H1 (cell line): ENCODE measurements around the gene SMTN. TPM values are rescaled to one million over a fixed set of nuclear protein-coding genes. Genes with fewer than 3 reads are reported as not detected.

Experiments used
- CHD1 ChIP-seq: IDR thresholded peaks from 2 replicates; pipeline ENCODE4 v1.6.1; 2012; ENCODE audit warnings: low read depth, low read length, improper control_type of control experiment
- E2F6 ChIP-seq: IDR thresholded peaks from 2 replicates; pipeline ENCODE4 v1.6.1; 2012; ENCODE audit warnings: inconsistent platforms
- FOSL1 ChIP-seq: IDR thresholded peaks from 2 replicates; pipeline ENCODE4 v1.6.1; 2011; ENCODE audit warnings: mild to moderate bottlenecking, low read depth, low read length, moderate library complexity; ENCODE audit not compliant: insufficient read depth
- GABPA ChIP-seq: IDR thresholded peaks from 2 replicates; pipeline ENCODE4 v1.6.1; 2011; ENCODE audit warnings: mild to moderate bottlenecking, low read length, moderate library complexity, borderline replicate concordance; ENCODE audit not compliant: insufficient read depth
- PHF8 ChIP-seq: fragments of 200-600 bp; sonication (generic); conservative IDR thresholded peaks from 2 replicates; pipeline ENCODE4 v1.7.1; 2012; ENCODE audit warnings: low read depth, mild to moderate bottlenecking, inconsistent platforms, low read length, moderate library complexity
- POLR2AphosphoS5 ChIP-seq: IDR thresholded peaks from 2 replicates; pipeline ENCODE4 v1.6.1; 2011; ENCODE audit warnings: low read depth, low read length
- RFX5 ChIP-seq: IDR thresholded peaks from 2 replicates; pipeline ENCODE4 v1.6.1; 2011; ENCODE audit warnings: low read depth, low read length, improper control_type of control experiment, borderline replicate concordance
- SIN3A ChIP-seq, 2 experiments: IDR thresholded peaks in 1 of 2; conservative IDR thresholded peaks in 1 of 2; 2 replicates each; pipeline ENCODE4 v1.6.1; 2011 to 2012; ENCODE audit warnings: low read length in 2 of 2, improper control_type of control experiment in 1 of 2, low read depth in 1 of 2, mild to moderate bottlenecking in 1 of 2
- SIRT6 ChIP-seq: IDR thresholded peaks from one replicate; pipeline ENCODE4 v1.7.1; 2012; ENCODE audit warnings: low read length, inconsistent platforms
- SP4 ChIP-seq: IDR thresholded peaks from 2 replicates; pipeline ENCODE4 v1.6.1; 2012; ENCODE audit warnings: low read length, inconsistent platforms
- TEAD4 ChIP-seq: IDR thresholded peaks from 2 replicates; pipeline ENCODE4 v1.6.1; 2012; ENCODE audit warnings: low read depth, low read length, inconsistent platforms, mixed read lengths
- polyA plus RNA-seq, 7 experiments: library from polyadenylated mRNA; depleted of rRNA in 3 of 7; stranded (reverse) in 5 of 7; unstranded in 2 of 7; fragments of >200 nt in 5 of 7; fragments of 200-250 nt in 2 of 7; gene quantifications; 1 replicate in 5 of 7; 2 replicates in 1 of 7; 4 replicates in 1 of 7; pipeline versions ENCODE4 v1.2.1 to v1.2.3, GENCODE V29; 2011 to 2013; ENCODE audit warnings: missing spikeins in 2 of 7, mixed read lengths in 2 of 7
- total RNA-seq: library from RNA; stranded (reverse); fragmentation: NEBNext Ultra II Directional; extraction: Animal tissue kit (Norgen Biotek cat#: 25700); gene quantifications from 2 replicates; pipeline ENCODE4 v1.2.1, GENCODE V29; 2021
- TF ChIP-seq, protein P1 (sequence below): IDR thresholded peaks from 2 replicates; pipeline ENCODE4 v1.6.1; 2011; ENCODE audit warnings: low read length, improper control_type of control experiment

Gene SMTN
- total and polyA plus RNA-seq, 2 of the 8 experiments (the other 6 are each of a cell fraction or from before 2014, with no cell fraction given), result 12.3 to 20.8 TPM

DNA sequence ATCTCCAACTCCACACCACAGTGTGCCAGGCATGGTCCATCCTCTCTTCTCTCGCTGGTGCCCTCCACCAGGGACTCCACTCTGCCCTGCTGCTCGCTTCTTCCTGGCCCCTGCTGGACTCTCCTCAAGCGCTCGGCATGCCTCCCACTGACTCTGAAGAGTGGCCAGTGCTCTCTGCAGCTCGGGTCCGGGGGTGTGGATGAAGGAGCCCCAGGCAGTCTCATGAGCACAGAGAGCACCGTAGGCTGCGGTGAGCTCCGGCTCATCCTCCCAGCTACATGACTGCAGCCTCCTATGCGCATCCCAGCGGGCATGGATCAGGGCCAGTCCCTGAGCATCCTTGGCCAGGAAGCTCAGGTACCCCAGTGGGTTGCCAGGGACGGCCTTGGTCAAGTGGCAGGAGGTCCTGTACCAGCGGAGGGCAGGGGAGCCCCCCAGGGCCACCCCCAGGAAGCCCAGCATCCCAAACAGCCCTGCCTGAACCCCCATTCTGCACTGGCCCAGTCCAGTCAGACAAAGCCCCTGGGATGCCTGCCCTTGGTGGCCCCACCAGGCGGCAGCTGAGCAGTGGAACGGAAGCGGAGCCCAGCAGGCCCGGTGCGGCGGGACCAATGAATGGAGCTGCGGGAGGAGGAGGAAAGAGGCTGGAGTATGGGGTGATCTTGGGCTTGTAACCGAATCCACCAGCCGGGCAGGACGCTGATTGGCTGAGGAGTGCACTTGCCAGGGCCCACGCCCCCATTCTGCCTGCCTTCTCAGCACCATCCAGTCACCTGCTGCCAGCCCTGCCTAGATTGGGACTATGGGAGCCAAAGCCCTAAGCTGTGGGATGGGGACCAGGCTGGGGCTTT is 59.0 kb downstream of the SMTN start, which contains the start of gene PLA2G3 (continued):
- no peak for TF ChIP-seq RFX5
- no peak for TF ChIP-seq SP4
- no peak for TF ChIP-seq FOSL1
- TF ChIP-seq CHD1, result no peak
- TF ChIP-seq SIRT6, result no peak
- no peak for TF ChIP-seq TEAD4
- no peak; a peak in 1 of 4 replicates for TF ChIP-seq SIN3A (conservative IDR thresholded peaks at IDR 0.05 in 1 of 2, IDR thresholded peaks at IDR 0.05 in 1 of 2; ENCODE audit: low read depth in 1 of 2, low read length in 2 of 2)
- TF ChIP-seq, protein P1, sequence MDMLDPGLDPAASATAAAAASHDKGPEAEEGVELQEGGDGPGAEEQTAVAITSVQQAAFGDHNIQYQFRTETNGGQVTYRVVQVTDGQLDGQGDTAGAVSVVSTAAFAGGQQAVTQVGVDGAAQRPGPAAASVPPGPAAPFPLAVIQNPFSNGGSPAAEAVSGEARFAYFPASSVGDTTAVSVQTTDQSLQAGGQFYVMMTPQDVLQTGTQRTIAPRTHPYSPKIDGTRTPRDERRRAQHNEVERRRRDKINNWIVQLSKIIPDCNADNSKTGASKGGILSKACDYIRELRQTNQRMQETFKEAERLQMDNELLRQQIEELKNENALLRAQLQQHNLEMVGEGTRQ, result no peak
- TF ChIP-seq POLR2AphosphoS5, result peak; percentile 71
- no peak; the same call in 1 of the 2 replicates for TF ChIP-seq PHF8
- 0 out of 2 replicates have a peak, but pooled peaks have one; percentile 50 for TF ChIP-seq GABPA
- no peak for TF ChIP-seq E2F6
